Measurements from ENCODE around the gene TMEM250.
"Not testable (repeated sequence)": the region's sequence is repeated elsewhere in the genome, so short reads cannot be mapped to it uniquely, and the experiment has no call there.

Gene TMEM250

DNA sequence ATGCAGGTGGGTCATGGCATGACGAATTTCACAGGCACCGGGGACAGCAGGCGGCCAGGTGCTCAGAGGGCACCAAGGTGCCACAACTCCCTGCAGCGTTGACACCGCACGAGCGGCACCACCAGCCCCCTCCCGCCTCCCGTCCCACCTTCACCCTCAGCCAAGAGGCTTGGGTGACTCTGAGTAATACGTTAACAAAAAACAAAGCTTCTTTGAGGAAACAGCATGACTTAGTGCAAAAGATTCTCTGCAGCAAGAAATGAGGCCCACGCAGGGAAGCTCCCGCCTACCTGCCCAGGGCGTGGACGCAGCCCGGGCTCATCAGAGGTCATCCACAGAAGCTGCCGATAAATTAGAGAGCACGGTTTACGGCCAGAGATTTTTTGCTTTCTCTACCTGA lies 4.1 kb downstream of the TMEM250 start:
- no peak for DNase-seq

GRCh38 chr9:136112541-136112940 lies 6.1 kb downstream of the TMEM250 start:
- no peak for DNase-seq

DNA sequence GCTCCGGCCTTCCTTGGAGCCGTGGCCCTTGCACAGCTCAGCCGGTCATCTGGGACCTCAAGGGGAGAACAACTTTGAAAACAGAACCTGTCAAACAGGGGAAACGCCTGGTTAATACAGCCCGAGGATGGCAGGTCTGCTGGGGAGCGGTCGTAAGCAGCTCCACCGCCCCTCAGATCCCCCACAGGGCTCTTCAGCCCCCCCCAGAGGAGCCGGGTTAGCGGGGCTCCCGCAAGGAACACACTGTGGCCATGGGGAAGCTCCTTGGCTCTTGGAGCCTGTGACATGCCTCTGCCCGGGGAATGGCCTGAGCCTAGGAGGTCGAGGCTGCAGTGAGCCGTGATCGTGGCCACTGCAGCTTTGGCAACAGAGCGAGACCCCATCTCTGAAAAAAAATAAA lies 6.8 kb downstream of the TMEM250 start:
- DNase-seq: no peak

GRCh38 chr9:136111190-136111589 lies 7.5 kb downstream of the TMEM250 start:
- DNase-seq: no peak

GRCh38 chr9:136110082-136111061 lies 8.3 kb downstream of the TMEM250 start:
- peak in 4 of 51 donors; percentile 22 to 35 (median 26) for DNase-seq

DNA sequence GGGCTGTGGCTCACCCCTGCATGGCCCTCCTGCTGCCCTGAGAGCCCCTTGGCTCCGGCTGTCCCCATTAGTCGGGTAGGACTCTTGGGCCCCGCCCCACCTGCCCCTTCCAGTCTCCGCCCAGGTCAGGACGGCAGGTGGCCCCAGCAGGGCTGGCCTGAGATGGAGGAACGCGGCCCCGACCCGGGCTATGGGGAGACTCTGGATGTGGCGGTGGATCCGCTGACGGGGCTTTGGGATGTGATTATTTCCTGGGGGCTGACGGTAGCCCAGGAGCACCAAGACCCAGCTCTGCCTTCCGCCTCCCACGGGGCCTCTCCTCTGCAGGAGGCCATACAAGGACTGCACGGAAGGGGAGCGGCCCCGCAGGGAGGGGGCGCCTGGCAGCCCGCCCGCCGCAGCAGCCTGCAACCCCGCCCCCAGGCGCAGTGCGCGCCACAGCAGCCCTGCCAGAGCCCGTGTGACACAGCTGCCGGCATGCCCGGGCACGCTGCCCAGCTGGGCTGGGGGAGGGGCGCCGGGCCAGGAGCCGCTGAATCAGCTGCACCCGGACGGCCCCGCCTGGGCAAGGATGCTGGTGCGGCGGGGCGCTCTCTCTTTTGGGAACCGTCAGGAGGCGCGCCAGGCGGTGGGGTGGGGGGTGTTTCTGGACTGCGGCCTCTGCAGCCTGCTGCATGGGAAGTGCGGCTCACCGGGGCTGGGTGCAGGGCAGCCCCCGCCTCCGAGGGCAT lies 9.2 kb downstream of the TMEM250 start:
- peak; percentile 49 to 97 (median 89) for DNase-seq

- DNase-seq: no peak
Measured at GRCh38 chr9:136108648-136109266, 9.9 kb downstream of the TMEM250 start.

DNA sequence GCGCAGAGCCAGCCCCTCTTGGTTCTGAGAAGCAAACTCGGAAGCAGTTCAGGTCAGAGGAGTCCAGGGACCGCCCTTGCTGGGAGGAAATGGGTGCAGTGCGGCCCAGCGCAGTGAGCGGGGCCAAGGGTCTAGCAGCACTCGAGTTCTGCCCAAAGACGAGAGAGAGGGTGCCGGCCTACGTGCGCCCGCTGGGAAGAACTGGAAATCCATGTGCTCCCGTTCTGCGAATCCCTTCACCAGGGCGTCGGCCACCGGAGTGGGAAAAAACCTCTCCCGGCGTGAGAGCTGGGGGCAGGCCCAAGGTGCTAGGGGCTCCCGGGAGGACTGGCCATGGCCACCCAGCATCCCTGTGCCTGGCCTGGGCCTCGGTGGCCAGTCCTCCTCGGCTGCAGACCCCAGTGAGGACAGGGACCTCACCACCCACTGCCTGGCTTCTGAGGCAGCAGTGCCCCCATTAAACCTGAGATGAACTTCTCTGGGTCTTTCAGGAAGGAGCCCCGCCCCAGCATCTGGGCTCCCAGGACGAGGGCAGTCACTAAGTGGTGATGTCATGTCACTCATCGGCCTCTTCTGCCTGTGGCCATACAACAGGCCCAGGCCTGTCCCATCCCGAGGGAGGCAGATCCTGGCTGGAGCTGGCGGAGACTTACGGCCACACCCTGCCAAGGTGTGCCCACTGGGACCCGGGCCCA lies 10.6 kb downstream of the TMEM250 start:
- DNase-seq: peak in 1 of 51 donors; percentile 22

DNA sequence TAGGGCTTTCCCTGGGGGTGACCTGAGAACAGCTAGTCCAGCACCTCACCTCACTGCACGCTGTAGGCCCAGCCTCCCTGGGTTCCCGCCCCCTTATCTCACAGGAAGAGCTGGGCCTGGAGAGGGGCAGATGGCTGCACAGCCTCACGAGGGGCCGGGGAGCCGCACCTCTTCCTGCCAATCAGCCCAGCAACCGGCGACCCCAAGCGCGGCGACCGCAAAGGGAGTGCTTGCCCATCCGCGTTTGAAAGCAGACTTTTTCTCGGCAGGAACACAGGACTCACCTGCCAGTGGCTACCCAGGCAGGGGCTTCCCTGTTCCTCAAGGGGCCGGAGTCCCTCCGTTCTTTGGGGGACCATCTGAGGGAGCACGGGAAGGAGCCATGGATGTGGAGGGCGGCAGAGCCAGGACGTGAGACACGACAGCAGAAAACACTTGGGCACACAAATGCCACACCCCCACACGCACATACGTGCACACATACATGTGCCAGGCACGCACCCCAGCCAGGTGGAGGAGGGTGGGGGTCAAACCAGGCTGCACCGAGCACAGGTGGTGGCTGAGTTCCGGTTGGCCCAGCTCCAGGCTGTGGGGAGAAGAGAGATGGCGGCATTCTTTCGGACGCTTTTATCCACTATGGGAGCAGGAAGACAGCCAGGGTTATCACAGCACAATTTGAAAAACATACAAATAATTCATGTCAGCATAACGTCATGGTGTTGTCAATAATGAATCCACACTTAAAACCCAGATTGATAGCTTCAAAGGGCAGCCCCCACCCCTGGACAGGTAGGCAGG lies 11.3 kb downstream of the TMEM250 start:
- no peak for DNase-seq

- peak in 3 of 51 donors; percentile 12 to 34 (median 33) for DNase-seq
Measured at GRCh38 chr9:136105398-136106135, 13.1 kb downstream of the TMEM250 start.

DNA sequence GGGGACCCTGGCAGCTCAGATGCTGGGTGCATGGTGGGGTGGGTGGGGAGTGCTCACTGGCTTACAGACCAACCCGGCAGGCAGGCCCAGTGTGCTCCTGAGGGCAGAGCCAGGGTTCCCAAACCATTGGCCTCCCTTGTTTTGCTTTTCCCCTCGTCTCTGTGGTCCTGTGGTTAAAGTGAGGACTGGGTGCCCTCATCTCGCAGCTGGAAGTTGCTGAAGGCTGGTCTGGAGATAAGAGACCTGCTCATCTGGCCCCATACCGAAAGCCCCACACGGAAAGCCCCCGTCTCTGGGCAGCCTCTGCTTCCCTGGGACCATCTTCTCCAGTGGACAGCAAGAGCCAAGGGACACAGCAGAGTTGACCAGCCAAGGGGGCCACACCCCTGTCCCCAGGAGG lies 13.8 kb downstream of the TMEM250 start:
- DNase-seq: no peak

- no peak for DNase-seq
Measured at GRCh38 chr9:136104488-136104800, 14.2 kb downstream of the TMEM250 start.

GRCh38 chr9:136103651-136104487 lies 14.8 kb downstream of the TMEM250 start:
- no peak for DNase-seq

DNA sequence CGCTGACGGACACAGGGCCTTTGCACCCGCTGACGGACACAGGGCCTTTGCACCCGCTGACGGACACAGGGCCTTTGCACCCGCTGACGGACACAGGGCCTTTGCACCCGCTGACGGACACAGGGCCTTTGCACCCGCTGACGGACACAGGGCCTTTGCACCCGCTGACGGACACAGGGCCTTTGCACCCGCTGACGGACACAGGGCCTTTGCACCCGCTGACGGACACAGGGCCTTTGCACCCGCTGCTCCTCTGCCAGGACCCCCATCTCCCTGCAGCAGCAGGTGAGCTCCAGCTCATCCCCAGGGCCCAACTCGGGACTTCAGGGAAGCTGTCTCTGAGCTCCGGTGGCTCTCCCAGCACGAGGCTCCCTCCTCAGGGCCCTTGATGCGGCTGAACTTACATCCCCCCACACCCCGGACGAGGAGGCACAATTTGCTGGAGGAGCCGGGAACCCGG lies 17.0 kb downstream of the TMEM250 start:
- DNase-seq: not testable (repeated sequence)

DNA sequence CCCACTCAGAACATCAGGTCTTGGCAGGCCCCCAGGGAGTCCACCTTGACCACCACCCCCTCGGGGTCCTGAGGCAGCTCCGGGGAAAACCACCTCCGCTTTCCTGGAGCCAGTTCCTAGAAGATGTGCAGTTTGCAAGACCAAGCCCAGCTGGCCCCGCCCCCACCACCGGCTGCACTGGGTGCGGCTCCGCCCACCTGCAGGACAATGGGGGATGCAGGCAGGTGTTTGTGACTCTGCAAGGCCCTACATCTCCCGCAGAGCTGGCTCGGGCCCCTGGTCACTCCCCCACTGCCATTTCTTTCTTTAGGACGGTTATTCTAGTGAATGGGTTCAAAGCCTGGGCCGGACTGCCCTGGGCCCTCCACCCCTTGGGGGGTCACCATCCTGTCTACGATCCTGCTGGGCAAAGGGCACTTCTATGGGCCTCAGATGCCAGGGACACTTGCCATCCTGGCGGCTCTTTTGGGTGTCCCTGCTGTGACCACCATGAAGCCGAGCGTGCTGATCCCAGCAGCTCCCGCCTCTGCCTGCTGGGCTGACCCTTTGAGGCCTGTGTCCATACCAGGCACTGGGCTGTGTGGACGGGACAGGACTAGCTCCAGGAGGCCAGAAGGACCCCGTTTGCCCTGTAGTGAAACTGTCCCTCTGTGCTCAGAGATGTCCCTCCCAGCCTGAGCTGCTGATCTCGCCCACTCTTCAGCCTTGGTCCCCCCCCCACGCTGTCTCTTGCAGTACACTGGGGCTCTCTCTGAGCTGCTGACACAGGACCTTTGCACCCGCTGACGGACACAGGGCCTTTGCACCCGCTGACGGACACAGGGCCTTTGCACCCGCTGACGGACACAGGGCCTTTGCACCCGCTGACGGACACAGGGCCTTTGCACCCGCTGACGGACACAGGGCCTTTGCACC lies 17.7 kb downstream of the TMEM250 start:
- no peak for DNase-seq

- DNase-seq: no peak
Measured at GRCh38 chr9:136099542-136099941, 19.1 kb downstream of the TMEM250 start.

DNA sequence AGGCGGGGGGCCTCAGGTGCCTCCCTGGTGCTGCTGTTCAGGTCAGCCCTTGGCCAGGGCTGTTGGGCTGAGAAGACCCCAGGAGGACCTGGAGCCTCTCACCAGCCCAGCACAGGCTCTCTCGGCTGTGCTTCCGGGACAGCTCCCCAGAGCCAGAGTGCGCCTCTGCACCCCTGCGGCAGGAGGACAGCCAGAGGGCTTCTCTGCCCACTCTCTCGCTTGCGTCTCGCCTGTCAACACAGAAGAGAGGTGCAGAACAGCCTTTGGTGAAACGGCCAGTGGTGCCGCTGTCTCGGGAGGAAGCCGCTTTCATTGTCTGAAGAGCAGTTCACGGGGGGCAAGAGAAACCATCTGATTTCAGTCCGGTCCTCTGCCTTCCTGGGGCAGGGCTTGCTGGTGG lies 19.8 kb downstream of the TMEM250 start:
- no peak for DNase-seq

DNA sequence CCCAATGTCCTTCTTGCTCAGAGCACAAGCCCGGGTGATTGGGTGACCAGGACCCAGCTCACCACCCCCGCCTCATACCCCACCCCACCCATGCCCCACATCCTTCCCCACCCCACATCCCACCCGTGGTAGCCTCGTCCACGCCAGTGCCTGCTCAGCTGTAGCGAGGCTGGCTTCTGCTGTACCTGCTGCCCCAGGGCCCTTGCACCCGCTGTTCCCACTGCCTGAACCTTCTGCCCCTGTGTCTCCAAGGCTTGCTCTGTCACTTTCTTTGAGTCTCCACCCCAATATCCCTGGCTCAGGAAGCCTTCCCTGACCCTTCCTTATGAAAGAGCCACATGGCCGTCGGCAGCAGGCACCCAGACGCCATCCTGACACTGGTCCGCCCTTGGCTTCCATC lies 20.5 kb downstream of the TMEM250 start:
- no peak for DNase-seq
